NT2/D1 (cell line): ENCODE results near the gene VWC2.
A peak's percentile ranks its signal among the peaks of the same experiment; 100 is the strongest.

ENCODE experiments used
- DNase-seq: peaks from one replicate; pipeline ENCODE4 v3.0.0-alpha.2; 2011; ENCODE audit warnings: low read depth, low spot score
- H3K27me3 ChIP-seq: 2 replicates; pipeline ENCODE4 v1.6.0; 2011; ENCODE audit warnings: mild to moderate bottlenecking; ENCODE audit not compliant: insufficient read length, insufficient read depth
- H3K36me3 ChIP-seq: 2 replicates; pipeline ENCODE4 v1.6.1; 2011; ENCODE audit warnings: mild to moderate bottlenecking, low read length, mixed read lengths; ENCODE audit not compliant: insufficient read depth, insufficient read length
- H3K4me1 ChIP-seq: 2 replicates; pipeline ENCODE4 v1.5.1; 2011; ENCODE audit not compliant: insufficient read depth, insufficient read length
- H3K4me3 ChIP-seq: 2 replicates; pipeline ENCODE4 v1.5.1; 2011; ENCODE audit warnings: low read depth; ENCODE audit not compliant: insufficient read length
- H3K9ac ChIP-seq: 2 replicates; pipeline ENCODE4 v1.6.0; 2011; ENCODE audit warnings: low read depth; ENCODE audit not compliant: insufficient read length
- H3K9me3 ChIP-seq: 2 replicates; pipeline ENCODE4 v1.5.1; 2011; ENCODE audit warnings: mild to moderate bottlenecking, low read length; ENCODE audit not compliant: insufficient read depth
- SUZ12 ChIP-seq: IDR thresholded peaks from 2 replicates; pipeline ENCODE4 v1.6.1; 2011; ENCODE audit not compliant: insufficient read length, insufficient read depth; ENCODE audit errors: extremely low read depth
- YY1 ChIP-seq: IDR thresholded peaks from 2 replicates; pipeline ENCODE4 v1.6.1; 2011; ENCODE audit not compliant: insufficient read length, insufficient read depth
- ZNF274 ChIP-seq: IDR thresholded peaks from 2 replicates; pipeline ENCODE4 v1.6.1; 2011; ENCODE audit warnings: mild to moderate bottlenecking, low read depth, low read length

VWC2 gene

GRCh38 chr7:49783446-49783845 lies 10.0 kb downstream of the VWC2 start:
- H3K9me3 ChIP-seq, result no peaks in the 10 kb centered on the region

GRCh38 chr7:49787980-49788379 lies 14.5 kb downstream of the VWC2 start:
- DNase-seq, result no peak
- H3K9me3 ChIP-seq, result no peaks in the 10 kb centered on the region
- no peak for TF ChIP-seq YY1
- no peak for TF ChIP-seq SUZ12
- TF ChIP-seq ZNF274, result no peak
- H3K36me3 ChIP-seq, result no peaks in the 10 kb centered on the region
- H3K9ac ChIP-seq, result no peak overlapping the region
- H3K4me3 ChIP-seq, result no peak overlapping the region
- no peaks in the 10 kb centered on the region for H3K4me1 ChIP-seq
- no peaks in the 10 kb centered on the region for H3K27me3 ChIP-seq

More at GRCh38 chr7:49783446-49783845, 10.0 kb downstream of the VWC2 start:
- Histone ChIP-seq H3K36me3 (no peaks in the 10 kb centered on the region), H3K9ac (no peak overlapping the region), H3K4me3 (no peak overlapping the region), H3K4me1 (no peaks in the 10 kb centered on the region), H3K27me3 (no peaks in the 10 kb centered on the region)
- DNase-seq, result no peak
- TF ChIP-seq SUZ12 (no peak), YY1 (no peak), ZNF274 (no peak)

DNA sequence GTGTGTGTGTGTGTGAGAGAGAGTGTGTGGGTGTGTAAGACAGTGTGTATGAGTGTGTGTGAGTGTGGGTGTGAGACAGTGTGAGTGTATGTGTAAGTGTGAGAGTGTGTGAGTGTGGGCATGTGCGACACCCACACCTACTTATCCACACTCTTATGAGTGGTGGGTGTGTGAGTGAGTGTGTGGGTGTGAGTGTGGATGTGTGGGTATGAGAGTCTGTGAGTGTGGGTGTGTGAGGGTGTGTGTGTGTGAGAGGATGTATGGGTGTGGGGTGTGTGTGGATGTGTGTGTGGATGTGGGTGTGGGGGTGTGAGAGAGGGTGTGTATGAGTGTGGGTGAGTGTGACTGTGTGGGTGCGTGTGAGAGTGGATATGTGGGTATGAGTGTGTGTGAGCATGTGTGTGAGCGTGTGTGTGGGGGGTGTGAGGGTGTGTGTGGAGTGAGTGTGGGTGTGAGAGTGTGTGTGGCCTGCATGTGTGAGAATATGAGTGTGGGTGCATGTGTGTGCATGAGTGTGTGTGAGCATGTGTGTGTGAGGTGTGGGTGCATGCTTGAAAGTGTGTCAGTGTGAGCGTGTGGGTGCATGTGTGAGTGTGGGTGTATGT lies 15.1 kb downstream of the VWC2 start:
- Histone ChIP-seq H3K27me3 (no peaks in the 10 kb centered on the region), H3K36me3 (no peaks in the 10 kb centered on the region), H3K4me1 (no peaks in the 10 kb centered on the region), H3K9ac (no peak overlapping the region), H3K9me3 (no peaks in the 10 kb centered on the region), H3K4me3 (no peak overlapping the region)
- TF ChIP-seq SUZ12 (no peak), ZNF274 (no peak), YY1 (no peak)
- no peak for DNase-seq

DNA sequence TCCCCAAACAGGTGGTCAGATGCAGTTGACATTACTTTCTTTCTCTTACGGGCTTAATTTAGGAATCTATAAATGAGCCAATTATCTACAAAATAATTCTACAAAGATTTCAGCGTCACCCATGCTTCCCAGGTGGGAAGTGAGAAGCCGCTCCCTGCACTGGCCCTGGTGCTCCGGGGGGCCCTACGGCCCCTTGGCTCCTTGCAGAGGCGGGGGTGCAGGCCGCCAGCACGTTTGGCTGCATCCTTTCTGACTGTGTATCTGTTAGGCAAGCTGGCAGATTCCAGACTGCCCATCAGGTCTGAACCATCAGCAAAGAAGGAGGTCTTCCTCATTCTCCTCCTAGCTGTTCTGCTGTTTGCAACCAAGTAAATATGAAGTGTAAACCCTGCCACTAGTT lies 16.3 kb downstream of the VWC2 start:
- Histone ChIP-seq H3K9me3 (no peaks in the 10 kb centered on the region), H3K27me3 (no peaks in the 10 kb centered on the region), H3K4me3 (no peak overlapping the region), H3K36me3 (no peaks in the 10 kb centered on the region), H3K4me1 (no peaks in the 10 kb centered on the region), H3K9ac (no peak overlapping the region)
- no peak for DNase-seq
- TF ChIP-seq ZNF274, result no peak
- TF ChIP-seq SUZ12, result no peak
- no peak for TF ChIP-seq YY1

DNA sequence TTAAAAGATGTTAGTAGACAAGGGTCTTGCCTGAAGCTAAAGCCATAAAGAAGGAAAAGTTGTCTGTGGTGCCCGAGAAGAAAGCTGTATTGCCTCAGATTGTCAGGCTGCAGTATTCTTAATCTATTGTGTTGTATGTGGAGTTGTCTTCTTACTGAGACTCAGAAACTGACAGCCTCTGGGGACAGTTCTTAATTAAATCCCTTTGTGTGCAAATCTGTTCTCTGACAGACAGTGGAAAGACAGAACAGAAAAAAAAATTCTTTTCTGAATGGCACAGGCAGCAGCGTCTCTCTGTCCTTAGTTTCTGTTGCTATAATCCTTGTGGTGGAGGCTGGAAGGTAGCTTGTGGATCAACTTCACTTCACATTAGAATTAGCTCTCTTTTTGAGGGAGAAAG lies 16.8 kb downstream of the VWC2 start:
- TF ChIP-seq SUZ12 (no peak), YY1 (no peak), ZNF274 (no peak)
- Histone ChIP-seq H3K4me3 (no peak overlapping the region), H3K9me3 (no peaks in the 10 kb centered on the region), H3K27me3 (no peaks in the 10 kb centered on the region), H3K9ac (no peak overlapping the region), H3K36me3 (no peaks in the 10 kb centered on the region), H3K4me1 (no peaks in the 10 kb centered on the region)
- no peak for DNase-seq

DNA sequence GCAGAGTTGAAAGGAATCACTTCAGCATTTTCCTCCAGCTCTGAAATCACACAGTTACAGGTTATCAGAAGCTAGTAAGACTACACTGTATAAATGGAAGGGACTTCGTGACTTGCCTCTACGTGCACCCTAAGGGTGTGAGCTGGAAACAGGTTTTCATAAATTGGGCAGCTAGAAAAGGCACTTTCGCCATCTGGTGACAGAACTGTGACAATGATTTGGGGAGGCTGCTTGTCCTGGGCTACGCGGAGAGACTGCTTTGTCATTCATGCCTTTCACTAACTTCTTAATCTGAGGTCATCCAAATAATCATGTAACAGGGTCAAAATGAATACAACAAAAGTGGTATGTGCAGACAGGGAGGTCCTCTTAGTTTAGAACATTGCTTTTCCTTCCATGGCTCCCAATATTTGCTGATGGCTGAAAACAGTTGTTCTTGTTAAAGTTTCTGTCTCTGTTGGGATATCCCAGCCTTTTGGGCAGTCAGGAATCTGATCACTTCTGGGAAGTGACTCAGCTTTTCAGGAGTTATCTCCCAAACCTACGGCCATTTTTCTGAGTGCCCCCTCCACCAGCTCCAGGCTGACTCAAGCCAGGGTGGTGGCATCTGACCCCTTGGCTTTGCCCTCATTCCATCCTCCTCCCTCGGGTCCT lies 17.8 kb downstream of the VWC2 start:
- H3K9me3 ChIP-seq, result no peaks in the 10 kb centered on the region
- no peaks in the 10 kb centered on the region for H3K36me3 ChIP-seq
- peak; percentile 81 for DNase-seq
- H3K9ac ChIP-seq, result no peak overlapping the region
- H3K4me3 ChIP-seq, result no peak overlapping the region
- no peaks in the 10 kb centered on the region for H3K27me3 ChIP-seq
- TF ChIP-seq SUZ12 (no peak), ZNF274 (no peak)
- no peaks in the 10 kb centered on the region for H3K4me1 ChIP-seq

DNA sequence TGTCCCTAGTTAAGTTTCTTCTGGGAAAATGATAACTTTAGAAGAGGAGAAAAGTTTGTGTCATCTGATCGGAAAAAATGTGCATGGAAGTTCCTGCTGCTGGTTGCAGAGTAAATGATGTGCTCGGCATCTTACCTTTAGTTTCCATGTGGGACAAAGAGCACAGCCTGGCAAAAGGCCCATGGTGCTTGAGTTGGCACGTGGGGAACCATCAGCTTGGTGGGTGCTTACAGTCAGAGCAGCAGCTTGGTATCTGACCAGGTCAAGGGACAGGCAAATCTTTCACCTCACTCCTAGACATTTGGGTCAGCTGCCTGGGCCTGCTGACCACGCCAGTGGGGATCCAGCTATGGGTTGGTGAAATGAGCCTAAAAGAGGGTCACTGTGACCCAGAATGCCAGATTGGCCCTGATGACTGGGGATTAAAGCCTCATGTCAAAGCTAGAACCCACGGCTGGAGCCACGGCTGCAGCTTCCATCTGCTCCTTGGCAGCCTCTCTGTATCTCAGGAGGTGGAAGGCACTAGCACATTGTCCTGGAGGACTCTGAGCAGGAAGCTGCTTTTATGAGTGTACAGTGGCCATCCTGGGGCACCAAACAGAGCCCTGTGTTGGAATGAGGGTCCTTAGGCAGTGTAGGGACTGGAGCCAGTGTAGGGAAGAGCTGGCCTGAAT lies 24.7 kb downstream of the VWC2 start:
- Histone ChIP-seq H3K27me3 (no peaks in the 10 kb centered on the region), H3K9me3 (no peaks in the 10 kb centered on the region), H3K9ac (no peak overlapping the region), H3K36me3 (no peaks in the 10 kb centered on the region), H3K4me1 (no peaks in the 10 kb centered on the region), H3K4me3 (no peak overlapping the region)
- DNase-seq, result no peak
- no peak for TF ChIP-seq YY1
